GM15510 (cell line): Measurements from ENCODE around the gene SPATA13.

ENCODE experiments used
- POLR2A ChIP-seq: IDR thresholded peaks from 3 replicates; pipeline ENCODE4 v1.6.1; 2011; ENCODE audit warnings: borderline replicate concordance; ENCODE audit not compliant: insufficient read length; ENCODE audit errors: extremely low read depth

Gene SPATA13

GRCh38 chr13:24172071-24172470 is 11.6 kb downstream of the SPATA13 start:
- TF ChIP-seq POLR2A: no peak

GRCh38 chr13:24173795-24174194 is 13.3 kb downstream of the SPATA13 start:
- TF ChIP-seq POLR2A: no peak

DNA sequence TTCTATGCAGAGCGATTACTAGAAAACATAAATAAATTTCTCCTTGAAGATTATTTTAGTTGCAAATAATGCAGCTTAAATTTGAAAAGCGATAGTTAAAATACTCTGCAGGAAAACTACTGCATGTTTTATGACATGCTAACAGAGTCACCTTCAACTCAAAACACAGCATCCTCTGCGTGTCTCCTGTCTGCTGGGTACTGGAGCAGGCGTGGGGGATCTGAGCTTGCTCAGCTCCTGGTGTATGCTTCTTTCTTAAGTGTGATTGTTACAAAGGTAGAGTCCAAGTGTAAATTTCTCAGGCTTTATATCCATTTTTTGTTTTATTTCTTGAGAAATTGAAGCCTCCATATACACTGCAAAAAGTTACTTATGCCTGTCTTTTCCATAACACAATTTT is 15.3 kb downstream of the SPATA13 start:
- TF ChIP-seq POLR2A: no peak

DNA sequence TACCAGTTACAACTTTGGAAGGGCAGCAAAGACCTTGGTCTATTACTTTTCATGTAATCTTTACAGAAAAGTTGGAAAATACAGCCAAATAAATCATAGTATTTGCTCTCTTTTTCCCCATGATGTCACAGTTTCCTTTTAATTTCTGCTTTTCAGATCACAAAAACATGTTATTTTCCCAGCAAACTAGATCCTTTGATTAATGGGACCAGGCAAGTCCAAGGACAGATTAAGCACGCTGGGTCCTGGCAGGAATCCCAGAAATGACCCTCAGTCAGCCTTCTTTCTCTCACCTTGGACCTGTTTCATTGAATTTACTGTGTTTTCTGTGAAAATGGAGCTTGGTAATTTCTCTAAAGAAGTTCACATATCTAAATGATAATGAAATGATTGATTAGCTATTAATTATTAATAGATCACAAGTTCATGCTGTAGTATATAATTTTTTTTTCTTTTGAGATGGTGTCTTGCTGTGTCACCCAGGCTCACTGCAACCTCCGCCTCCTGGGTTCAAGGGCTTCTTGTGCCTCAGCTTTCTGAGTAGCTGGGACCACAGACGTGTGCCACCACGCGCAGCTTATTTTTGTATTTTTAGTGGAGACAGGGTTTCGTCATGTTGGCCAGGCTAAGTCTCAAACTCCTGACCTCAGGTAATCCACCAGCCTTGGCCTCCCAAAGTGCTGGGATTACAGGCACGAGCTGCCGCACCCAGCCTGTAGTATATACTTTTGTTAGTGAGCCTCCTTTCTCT is 16.0 kb downstream of the SPATA13 start:
- no peak for TF ChIP-seq POLR2A

- TF ChIP-seq POLR2A: no peak
These were observed 18.4 kb downstream of the SPATA13 start for GRCh38 chr13:24178847-24179485.

DNA sequence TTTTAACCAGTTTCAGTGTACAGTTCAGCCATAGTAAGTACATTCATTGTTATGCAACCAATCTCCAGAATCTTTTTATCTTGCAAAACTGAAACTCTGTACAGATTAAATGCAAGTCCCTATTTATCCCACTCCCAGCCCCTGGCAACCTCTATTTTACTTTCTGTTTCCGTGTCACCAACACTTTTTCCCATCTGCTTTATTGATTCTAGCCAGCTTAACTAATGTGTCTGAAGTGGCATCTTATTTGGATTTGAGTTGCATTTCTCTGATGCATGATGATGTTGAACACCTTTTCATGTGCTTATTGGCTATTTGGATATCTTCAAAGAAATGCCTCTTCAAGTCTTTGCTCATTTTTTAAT is 18.9 kb downstream of the SPATA13 start:
- TF ChIP-seq POLR2A: no peak

DNA sequence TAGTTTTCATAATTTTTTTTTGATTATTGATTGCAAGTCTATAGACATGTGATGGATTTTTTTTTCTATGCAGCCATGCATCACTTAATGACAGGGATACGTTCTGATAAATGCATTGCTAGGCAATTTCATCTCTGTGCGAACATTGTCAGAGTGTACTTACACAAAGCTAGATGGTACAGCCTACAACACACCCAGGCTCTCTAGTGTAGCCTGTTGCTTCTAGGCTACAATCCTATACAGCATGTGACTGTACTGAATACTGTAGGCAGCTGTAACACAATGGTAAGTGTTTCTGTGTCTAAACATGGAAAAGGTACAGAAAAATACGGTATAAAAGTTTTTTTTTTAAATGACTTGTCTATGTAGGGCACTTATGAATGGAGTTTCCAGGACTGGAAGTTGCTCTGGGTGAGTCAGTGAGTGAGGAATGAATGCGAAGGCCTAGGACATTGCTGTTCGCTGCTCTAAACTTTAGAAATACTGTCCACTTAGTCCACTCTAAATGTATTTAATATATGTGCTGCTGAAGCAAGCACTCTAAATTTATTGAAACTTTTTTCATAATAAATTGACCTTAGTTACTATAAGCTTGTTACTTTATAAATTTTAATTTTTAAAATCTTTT is 20.3 kb downstream of the SPATA13 start:
- TF ChIP-seq POLR2A: no peak

DNA sequence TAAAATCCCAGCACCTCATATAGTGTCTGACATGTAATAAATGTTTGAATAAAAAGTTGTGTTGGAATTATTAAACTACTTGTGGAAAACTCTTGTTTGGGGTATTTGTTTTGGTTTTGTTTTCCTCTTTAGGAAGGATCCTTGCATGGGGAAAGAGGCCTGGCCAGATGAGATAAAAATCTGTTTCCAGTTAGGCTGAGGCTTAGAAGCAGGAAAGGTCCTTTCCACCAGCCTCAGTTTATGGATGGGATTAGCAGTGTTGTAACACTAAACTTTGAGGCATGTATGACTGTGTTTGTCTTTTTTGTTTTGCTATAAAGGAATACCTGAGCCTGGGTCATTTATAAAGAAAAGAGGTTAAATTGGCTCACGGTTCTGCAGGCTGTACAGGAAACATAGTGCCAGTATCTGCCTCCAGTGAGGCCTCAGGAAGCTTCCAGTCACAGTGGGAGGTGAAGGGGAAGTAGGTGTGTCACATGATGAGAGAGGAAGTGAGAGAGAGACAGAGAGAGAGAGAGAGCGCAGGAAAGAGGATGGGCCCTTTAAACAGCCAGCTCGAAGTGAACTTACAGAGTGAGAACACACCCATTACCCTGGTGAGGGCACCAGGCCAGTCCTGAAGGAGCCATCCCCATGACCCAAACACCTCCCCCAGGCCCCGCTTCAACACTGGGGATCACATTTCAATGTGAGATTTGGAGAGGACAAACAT is 21.6 kb downstream of the SPATA13 start:
- TF ChIP-seq POLR2A: no peak

DNA sequence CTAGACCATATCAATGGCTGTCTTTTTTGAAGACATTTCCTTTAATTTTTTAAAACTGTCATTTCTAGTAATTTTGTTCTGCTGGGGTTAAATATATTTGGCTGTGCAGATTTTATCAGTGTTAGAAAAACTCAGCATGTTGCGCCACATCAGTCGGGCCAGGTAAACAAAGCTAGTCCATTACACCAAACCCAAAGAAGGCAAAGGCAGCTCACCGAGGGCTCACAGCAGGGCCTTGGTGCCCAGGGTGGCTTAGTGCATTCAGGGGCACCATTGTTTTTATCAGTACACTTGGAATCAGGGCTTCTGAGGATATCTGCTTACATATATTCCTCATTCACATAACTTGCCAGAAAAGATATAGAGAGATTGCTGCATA is 22.2 kb downstream of the SPATA13 start:
- no peak for TF ChIP-seq POLR2A

DNA sequence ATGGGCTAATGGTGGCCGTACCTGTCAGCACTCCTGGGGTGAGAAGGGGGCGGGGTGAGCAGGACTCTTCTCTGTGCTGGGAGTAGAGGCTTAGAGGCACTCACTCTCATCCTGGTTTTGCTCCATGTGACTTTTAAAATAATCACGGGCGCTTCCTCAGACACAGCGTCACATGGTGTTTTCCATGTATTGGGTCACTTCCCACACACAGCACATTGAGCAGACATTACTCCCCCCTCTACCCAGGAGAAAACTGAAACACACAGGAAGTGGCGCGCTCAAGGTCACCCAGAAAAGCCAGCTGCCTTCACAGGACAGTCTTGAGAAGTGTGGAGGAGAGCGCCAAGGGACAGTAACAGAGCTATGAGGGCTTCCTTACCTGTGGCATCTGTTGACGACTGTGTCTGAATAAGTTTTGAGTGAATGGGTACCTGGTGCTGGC is 23.2 kb downstream of the SPATA13 start:
- no peak for TF ChIP-seq POLR2A

DNA sequence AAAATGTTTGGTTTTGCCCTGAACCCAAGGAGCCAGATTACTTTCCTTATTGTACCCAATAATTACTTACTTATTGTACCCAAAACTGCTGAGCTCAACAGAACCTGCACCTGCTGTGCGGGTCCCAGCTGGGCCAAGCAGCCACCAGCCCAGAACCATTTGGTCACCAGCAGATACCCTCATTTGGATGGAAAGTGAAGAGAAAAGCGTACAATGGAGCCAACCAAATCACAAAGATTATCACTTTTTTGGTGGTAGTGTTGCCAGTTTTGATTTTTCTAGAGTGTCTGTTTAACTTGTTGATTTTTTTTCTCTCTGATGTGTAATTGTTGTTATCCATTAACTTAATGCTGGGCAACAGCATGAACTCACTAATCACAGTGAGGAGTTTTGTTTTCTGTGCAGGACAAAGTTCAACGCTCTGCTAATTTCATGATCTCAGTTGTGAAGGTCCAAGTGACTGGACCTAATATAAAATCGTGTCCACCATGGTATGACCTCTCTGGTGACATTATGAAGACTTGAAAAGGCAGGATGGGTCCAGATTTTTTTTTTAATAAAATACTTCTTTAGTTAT is 23.8 kb downstream of the SPATA13 start:
- no peak for TF ChIP-seq POLR2A

DNA sequence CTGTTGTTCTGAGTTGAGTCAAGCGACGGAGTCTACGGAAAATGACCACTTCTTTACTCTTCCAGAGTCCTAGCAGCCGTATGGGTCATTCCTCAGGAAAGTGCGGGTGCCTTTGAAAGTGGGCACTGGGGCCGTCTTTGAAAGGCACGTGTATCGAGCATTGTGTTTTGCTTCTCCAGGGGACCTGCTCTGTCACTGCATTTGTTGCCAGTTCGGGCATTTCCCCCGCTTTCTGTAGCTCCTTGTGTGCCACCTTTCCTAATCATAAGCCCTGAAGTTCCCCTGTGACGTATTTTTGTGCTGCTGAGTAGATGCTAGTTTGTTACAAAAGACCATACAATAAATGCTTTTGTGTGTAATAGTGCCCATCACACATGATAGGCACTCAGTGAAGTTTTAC is 24.4 kb downstream of the SPATA13 start:
- TF ChIP-seq POLR2A: no peak

DNA sequence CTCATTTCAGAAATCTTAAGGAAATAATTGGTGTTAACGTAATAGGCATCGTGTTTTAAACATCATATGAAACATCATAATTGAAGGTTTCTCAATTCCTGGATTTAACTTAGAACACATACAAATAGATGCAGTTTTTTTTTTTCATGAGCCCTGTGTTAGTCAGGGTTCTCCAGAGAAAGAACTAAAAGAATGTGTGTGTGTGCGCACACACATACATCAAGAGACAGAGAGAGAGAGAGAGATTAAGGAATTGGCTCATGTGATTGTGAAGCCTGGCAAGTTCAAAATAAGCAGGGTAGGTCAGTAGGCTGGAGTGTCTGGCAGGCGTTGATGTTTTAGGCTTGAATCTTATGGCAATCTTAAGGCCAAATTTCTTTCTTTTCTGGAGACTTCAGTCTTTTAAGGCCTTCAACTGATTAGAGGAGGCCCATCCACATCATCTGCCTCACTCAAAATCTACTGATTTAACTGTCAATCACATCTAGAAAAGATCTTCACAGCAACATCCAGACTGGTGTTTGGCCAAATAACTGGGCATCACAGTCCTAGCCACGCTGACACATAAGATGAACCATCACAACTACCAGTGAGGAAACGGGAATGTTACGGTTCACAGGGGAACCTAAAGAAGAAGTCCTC is 25.2 kb downstream of the SPATA13 start:
- no peak for TF ChIP-seq POLR2A

GRCh38 chr13:24187185-24187584 is 26.7 kb downstream of the SPATA13 start:
- no peak for TF ChIP-seq POLR2A
